ENCODE measurements around the gene CYP39A1.

GRCh38 chr6:46504242-46504641 is 148.4 kb downstream of the CYP39A1 start:
- TF ChIP-seq GATA2 (IDR thresholded peaks at IDR 0.05; ENCODE audit: low read depth, low read length): no peak
- no peak for TF ChIP-seq GATA3 (IDR thresholded peaks at IDR 0.05; ENCODE audit: low read depth, low read length)

Data from SH-SY5Y (cell line).